Bronchial epithelial cell (primary cell): ENCODE measurements around the gene PRCD. TPM values are rescaled to one million over a fixed set of nuclear protein-coding genes. Genes with fewer than 3 reads are reported as not detected.

Experiments used
- DNase-seq: peaks from one replicate; pipeline ENCODE4 v3.0.0-alpha.2; 2010; ENCODE audit warnings: low read depth
- FAIRE-seq: peaks from 2 replicates; lab custom pipeline; 2011; peaks lifted over from hg19 to GRCh38; lab: Jason Lieb, UNC
- H3K27me3 ChIP-seq: 2 replicates; pipeline ENCODE4 v1.5.1; 2011; ENCODE audit warnings: low read length; ENCODE audit not compliant: control insufficient read depth, insufficient read depth
- H3K36me3 ChIP-seq: 2 replicates; pipeline ENCODE4 v1.5.1; 2011; ENCODE audit warnings: low read length; ENCODE audit not compliant: control insufficient read depth, insufficient read depth
- H3K4me3 ChIP-seq: 2 replicates; pipeline ENCODE4 v1.5.1; 2011; ENCODE audit warnings: mild to moderate bottlenecking, low read depth, low read length, control low read depth
- total RNA-seq: library from RNA; depleted of rRNA; stranded (reverse); fragments of >200 nt; gene quantifications from 2 replicates; pipeline ENCODE4 v1.2.1, GENCODE V29; 2014
- TF ChIP-seq, protein P1 (sequence below): IDR thresholded peaks from 2 replicates; pipeline ENCODE4 v1.5.1; 2011; ENCODE audit warnings: mild to moderate bottlenecking, moderate library complexity, low read length, control low read depth, inconsistent platforms; ENCODE audit not compliant: insufficient read depth, severe bottlenecking

Gene PRCD
- total RNA-seq, 1 donor from 2014 or later = not detected

DNA sequence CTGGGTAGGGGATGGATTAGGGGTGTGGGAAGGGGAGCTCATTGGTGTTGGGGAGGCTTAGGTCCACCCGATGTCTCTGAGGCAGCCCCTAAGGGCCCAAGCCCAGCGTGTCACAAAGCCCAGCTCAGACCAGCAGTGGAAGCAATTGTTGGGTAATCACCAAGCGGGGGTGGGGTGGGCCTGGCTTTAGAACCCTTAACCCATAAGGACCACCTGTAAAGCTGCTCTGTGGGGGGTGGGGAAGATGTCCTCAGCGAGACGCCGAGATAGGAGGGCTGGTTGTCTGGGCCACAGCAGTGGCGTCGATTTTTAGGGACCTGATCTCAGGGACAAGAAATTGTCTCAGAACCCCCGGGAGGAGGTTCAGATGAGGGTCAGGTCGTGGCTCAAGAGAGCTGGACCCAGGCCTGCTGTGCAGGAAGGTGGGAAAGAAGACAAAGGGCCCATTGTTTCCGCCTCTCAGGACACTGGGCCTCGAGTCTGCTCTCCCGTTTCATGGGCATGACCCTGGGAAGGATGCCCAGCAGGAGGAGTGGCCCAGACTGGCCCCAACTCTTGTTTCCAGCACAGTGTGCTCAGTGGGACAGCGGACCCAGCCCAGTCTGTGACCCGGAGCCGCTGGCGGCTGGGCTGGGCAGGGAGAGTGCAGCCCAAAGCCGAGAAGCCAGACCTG is 29.9 kb downstream of the PRCD start:
- Histone ChIP-seq H3K27me3 (no peaks in the 10 kb centered on the region), H3K4me3 (no peak overlapping the region), H3K36me3 (peaks cover 32% of the 10 kb centered on the region)
- no peak for DNase-seq
- no peak for FAIRE-seq
- TF ChIP-seq, protein P1, sequence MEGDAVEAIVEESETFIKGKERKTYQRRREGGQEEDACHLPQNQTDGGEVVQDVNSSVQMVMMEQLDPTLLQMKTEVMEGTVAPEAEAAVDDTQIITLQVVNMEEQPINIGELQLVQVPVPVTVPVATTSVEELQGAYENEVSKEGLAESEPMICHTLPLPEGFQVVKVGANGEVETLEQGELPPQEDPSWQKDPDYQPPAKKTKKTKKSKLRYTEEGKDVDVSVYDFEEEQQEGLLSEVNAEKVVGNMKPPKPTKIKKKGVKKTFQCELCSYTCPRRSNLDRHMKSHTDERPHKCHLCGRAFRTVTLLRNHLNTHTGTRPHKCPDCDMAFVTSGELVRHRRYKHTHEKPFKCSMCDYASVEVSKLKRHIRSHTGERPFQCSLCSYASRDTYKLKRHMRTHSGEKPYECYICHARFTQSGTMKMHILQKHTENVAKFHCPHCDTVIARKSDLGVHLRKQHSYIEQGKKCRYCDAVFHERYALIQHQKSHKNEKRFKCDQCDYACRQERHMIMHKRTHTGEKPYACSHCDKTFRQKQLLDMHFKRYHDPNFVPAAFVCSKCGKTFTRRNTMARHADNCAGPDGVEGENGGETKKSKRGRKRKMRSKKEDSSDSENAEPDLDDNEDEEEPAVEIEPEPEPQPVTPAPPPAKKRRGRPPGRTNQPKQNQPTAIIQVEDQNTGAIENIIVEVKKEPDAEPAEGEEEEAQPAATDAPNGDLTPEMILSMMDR = no peak

DNA sequence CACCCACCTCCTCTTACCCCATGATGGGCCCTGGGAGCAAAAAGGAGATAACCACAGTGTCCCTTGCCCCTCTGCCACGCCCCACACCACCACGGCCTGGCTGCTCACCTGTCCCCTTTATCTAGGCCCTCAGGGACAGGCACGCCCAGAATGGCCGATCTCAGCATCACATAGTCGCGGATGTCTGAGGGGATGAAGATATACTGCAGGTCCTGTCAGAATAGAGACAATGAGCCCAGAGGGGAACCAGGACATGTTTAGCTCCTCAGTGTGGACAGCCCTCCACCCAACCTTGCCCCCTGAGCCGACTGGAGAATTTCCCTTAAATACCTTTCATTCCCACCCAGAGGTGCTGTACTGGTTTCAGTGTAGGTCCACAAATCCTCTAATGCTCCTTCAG is 30.6 kb downstream of the PRCD start:
- TF ChIP-seq, protein P1 = no peak
- Histone ChIP-seq H3K27me3 (no peaks in the 10 kb centered on the region), H3K4me3 (no peak overlapping the region), H3K36me3 (peaks cover 38% of the 10 kb centered on the region)
- no peak for DNase-seq
- FAIRE-seq = no peak

DNA sequence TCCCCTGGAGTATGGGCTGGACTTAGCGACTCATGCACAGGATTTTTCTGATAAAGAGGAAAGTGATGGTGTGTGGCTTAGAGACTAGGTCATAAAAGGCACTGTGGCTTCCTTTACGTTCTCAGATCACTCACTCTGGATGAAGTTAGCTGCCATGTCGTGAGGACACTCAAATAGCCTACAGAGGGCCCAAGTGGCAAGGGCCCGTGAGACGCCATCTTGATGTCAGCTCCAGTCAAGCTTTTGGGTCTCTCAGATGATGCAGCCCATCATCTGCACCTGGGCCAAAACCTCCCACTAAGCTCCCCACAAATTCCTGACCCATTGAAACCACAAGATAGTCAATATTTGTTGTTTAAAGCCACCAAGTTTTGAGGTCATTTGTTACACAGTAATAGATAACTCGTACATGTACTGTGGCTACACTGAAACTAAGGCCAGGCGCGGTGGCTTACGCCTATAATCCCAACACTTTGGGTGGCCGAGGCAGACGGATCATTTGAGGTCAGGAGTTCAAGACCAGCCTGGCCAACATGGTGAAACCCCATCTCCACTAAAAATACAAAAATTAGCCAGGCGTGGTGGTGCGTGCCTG is 31.1 kb downstream of the PRCD start:
- FAIRE-seq = no peak
- DNase-seq = no peak
- Histone ChIP-seq H3K36me3 (peaks cover 41% of the 10 kb centered on the region), H3K4me3 (no peak overlapping the region), H3K27me3 (no peaks in the 10 kb centered on the region)
- TF ChIP-seq, protein P1 = no peak

DNA sequence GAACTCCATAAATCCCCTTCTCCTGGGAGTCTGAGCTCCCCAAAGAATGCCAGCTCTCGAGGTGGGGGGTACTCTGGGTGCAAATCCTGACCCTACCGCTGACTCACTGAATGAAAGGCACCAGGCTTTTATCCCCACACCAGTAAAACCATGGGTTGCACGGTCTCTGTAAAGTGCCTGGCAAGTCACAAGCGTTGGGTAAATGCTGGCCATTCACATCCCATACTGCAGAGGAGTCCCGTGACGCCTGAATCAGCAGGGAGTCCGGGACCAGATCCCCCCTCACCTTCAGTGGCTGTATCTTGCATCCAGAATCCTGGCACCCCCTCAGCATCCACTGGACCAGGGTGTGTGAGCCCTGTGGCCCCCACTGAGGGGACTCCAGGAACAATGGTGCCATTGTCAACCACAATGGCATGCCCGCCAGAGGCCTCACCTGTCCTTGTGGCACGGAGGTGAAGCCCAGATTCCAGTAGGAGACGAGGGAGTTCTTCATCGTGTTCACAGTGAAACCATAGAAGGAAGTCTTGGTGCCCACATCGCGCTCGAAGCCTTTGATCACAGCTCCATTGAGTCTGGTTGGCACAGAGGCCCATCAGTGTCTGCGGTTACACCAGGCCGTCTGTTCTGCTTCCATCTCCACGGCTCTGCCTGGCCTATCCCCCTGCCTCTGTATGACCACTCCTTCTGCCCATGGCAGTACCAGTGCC is 32.5 kb downstream of the PRCD start:
- FAIRE-seq (peak; percentile 86), DNase-seq (no peak)
- Histone ChIP-seq H3K27me3 (no peaks in the 10 kb centered on the region), H3K4me3 (no peak overlapping the region), H3K36me3 (peaks cover 43% of the 10 kb centered on the region)
- TF ChIP-seq, protein P1 = no peak

DNA sequence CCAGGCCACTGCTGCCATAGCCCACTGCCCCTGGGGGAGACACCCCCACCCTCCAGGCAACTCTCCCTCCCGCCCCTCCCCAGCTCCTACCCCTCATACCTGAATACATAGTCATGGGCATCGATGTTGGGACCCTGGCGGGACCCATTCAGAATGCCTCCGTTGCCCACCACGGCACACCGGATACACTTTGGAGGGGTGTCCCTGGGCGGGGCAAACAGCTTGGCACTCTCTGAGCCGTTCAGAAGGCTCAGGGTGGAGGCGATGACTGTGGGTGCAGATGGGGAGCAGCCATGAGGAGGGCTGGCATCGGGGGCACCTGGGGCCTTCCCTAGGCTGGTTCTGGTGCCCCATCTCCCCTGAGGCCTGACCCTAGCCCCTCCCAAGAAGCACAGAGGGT is 33.3 kb downstream of the PRCD start:
- H3K27me3 ChIP-seq = no peaks in the 10 kb centered on the region
- no peak for DNase-seq
- no peak for FAIRE-seq
- H3K36me3 ChIP-seq = peaks cover 46% of the 10 kb centered on the region
- TF ChIP-seq, protein P1 = no peak
- no peak overlapping the region for H3K4me3 ChIP-seq
